ENCODE measurements around the gene CFLAR. TPM values are rescaled to one million over a fixed set of nuclear protein-coding genes. Genes with fewer than 3 reads are reported as not detected.
"Not testable (repeated sequence)": the region's sequence is repeated elsewhere in the genome, so short reads cannot be mapped to it uniquely, and the experiment has no call there.

The CFLAR gene
- total RNA-seq, 3 donors from 2014 or later (not counting 1 experiment from before 2014, with no cell fraction given): 415 to 542 (median 445) TPM

DNA sequence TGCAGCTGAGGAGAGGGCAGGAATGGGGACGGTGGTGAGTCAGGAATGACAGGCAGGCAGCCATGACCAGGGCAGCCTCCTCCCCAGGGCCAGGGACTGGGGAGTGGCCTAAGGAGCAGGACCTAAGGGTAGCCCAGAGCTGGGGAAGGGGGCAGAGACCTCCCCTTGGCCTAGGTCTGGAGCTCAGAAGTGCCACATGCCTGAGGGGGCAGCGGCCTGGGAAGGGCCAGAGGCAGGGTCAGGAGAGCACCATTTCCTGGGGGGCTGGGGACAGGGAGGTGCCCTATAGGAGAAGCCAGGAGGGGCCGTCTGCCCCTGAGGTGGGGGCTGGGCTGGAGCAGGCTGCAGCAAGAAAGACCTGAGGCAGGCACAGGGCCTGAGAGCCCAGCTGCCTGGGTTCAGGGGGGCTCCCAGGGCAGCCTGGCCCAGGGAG lies 20.9 kb downstream of the CFLAR start:
- Histone ChIP-seq H3K4me1 (ENCODE audit: control insufficient read depth, insufficient read depth, low read length) (peaks cover 16% of the 10 kb centered on the region), H3K4me3 (ENCODE audit: low read length) (no peak overlapping the region), H3K27me3 (ENCODE audit: control insufficient read depth, insufficient read depth, low read length) (no peaks in the 10 kb centered on the region), H3K9me3 (ENCODE audit: control insufficient read depth, insufficient read depth, low read length) (no peaks in the 10 kb centered on the region), H3K27ac (ENCODE audit: low read length) (no peak overlapping the region), H3K36me3 (ENCODE audit: control insufficient read depth, insufficient read depth, low read length) (peaks cover 80% of the 10 kb centered on the region)
- ATAC-seq (no peak), DNase-seq (no peak)
- TF ChIP-seq, protein P1, sequence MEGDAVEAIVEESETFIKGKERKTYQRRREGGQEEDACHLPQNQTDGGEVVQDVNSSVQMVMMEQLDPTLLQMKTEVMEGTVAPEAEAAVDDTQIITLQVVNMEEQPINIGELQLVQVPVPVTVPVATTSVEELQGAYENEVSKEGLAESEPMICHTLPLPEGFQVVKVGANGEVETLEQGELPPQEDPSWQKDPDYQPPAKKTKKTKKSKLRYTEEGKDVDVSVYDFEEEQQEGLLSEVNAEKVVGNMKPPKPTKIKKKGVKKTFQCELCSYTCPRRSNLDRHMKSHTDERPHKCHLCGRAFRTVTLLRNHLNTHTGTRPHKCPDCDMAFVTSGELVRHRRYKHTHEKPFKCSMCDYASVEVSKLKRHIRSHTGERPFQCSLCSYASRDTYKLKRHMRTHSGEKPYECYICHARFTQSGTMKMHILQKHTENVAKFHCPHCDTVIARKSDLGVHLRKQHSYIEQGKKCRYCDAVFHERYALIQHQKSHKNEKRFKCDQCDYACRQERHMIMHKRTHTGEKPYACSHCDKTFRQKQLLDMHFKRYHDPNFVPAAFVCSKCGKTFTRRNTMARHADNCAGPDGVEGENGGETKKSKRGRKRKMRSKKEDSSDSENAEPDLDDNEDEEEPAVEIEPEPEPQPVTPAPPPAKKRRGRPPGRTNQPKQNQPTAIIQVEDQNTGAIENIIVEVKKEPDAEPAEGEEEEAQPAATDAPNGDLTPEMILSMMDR (IDR thresholded peaks at IDR 0.05): no peak
- peaks cover 43 to 53% of the 10 kb centered on the region in 2 donors for H3K4me1 Mint-ChIP-seq
- peak overlapping the region; percentile 78 to 79 for H3K27ac Mint-ChIP-seq
- peaks cover 27% of the 10 kb centered on the region for H3K36me3 Mint-ChIP-seq
- H3K4me3 Mint-ChIP-seq: peak overlapping the region; percentile 17
- H3K9me3 Mint-ChIP-seq: no peaks in the 10 kb centered on the region
- WGBS (ENCODE audit: insufficient coverage): 89% methylated on average over 3 of the region's 3 CpGs
- intact Hi-C loops (cut with micrococcal nuclease): no loop called here
- no peaks in the 10 kb centered on the region for H3K27me3 Mint-ChIP-seq (ENCODE audit: low read depth in 2 of 2)

- Mint-ChIP-seq H3K27ac (peak overlapping the region; percentile 75 to 79), H3K4me1 (peaks cover 35 to 44% of the 10 kb centered on the region in 2 donors), H3K36me3 (peaks cover 23% of the 10 kb centered on the region), H3K9me3 (no peaks in the 10 kb centered on the region), H3K4me3 (no peak overlapping the region), H3K27me3 (ENCODE audit: low read depth in 2 of 2) (no peaks in the 10 kb centered on the region)
- Histone ChIP-seq H3K9me3 (ENCODE audit: control insufficient read depth, insufficient read depth, low read length) (no peaks in the 10 kb centered on the region), H3K4me1 (ENCODE audit: control insufficient read depth, insufficient read depth, low read length) (peaks cover 10% of the 10 kb centered on the region), H3K36me3 (ENCODE audit: control insufficient read depth, insufficient read depth, low read length) (peaks cover 82% of the 10 kb centered on the region), H3K4me3 (ENCODE audit: low read length) (no peak overlapping the region), H3K27ac (ENCODE audit: low read length) (no peak overlapping the region), H3K27me3 (ENCODE audit: control insufficient read depth, insufficient read depth, low read length) (no peaks in the 10 kb centered on the region)
- 96% methylated on average over 28 of the region's 28 CpGs for WGBS (ENCODE audit: insufficient coverage)
- DNase-seq: no peak
- peak in 1 of 3 donors; percentile 15 for ATAC-seq
- TF ChIP-seq, protein P1 (IDR thresholded peaks at IDR 0.05): no peak
- intact Hi-C loops (cut with micrococcal nuclease): no loop called here
Measured at GRCh38 chr2:201137505-201138400, 21.8 kb downstream of the CFLAR start.

DNA sequence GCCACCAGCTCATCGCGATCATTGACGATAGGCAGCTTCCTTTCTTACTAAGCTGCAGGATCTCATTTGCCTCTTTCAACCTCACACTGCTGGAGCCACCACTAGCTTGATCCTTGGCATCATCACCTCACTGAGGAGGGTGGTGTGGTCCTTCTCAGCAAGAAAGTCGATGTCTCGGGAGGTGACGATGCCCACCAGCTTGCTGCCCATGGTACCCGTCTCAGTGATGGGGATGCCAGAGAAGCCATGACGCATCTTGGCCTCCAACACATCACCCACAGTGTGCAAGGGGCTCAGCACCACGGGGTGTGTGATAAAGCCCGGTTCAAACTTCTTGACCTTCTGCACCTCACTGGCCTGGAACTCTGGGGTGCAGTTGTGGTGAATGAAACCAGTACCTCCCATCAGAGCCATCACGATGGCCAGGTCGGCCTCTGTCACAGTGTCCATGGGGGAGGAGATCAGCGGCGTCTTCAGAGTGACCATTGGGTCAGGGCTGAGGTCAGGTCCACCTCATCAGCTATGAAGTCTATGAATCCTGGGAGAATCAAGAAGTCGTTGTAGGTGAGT lies 22.5 kb downstream of the CFLAR start:
- peaks cover 16% of the 10 kb centered on the region for H3K36me3 Mint-ChIP-seq
- Histone ChIP-seq H3K36me3 (ENCODE audit: control insufficient read depth, insufficient read depth, low read length) (peaks cover 82% of the 10 kb centered on the region), H3K4me1 (ENCODE audit: control insufficient read depth, insufficient read depth, low read length) (peaks cover 3% of the 10 kb centered on the region), H3K9me3 (ENCODE audit: control insufficient read depth, insufficient read depth, low read length) (no peaks in the 10 kb centered on the region), H3K27ac (ENCODE audit: low read length) (no peak overlapping the region), H3K27me3 (ENCODE audit: control insufficient read depth, insufficient read depth, low read length) (no peaks in the 10 kb centered on the region), H3K4me3 (ENCODE audit: low read length) (no peak overlapping the region)
- TF ChIP-seq, protein P1 (IDR thresholded peaks at IDR 0.05): no peak
- ATAC-seq (no peak), DNase-seq (no peak)
- no peak overlapping the region for H3K4me3 Mint-ChIP-seq
- intact Hi-C loops (cut with micrococcal nuclease): no loop called here
- WGBS (ENCODE audit: insufficient coverage): 94% methylated on average over 15 of the region's 15 CpGs
- H3K4me1 Mint-ChIP-seq: peaks cover 27 to 37% of the 10 kb centered on the region in 2 donors
- H3K27me3 Mint-ChIP-seq (ENCODE audit: low read depth in 2 of 2): no peaks in the 10 kb centered on the region
- H3K27ac Mint-ChIP-seq: peak overlapping the region; percentile 29 to 75
- H3K9me3 Mint-ChIP-seq: no peaks in the 10 kb centered on the region

- H3K27ac ChIP-seq (ENCODE audit: low read length); DNase-seq; H3K27me3 Mint-ChIP-seq (ENCODE audit: low read depth in 2 of 2); H3K9me3 ChIP-seq (ENCODE audit: control insufficient read depth, insufficient read depth, low read length); H3K27me3 ChIP-seq (ENCODE audit: control insufficient read depth, insufficient read depth, low read length); H3K9me3 Mint-ChIP-seq; intact Hi-C loops (cut with micrococcal nuclease); H3K4me3 Mint-ChIP-seq; H3K4me3 ChIP-seq (ENCODE audit: low read length); ATAC-seq; H3K4me1 ChIP-seq (ENCODE audit: control insufficient read depth, insufficient read depth, low read length): not testable (repeated sequence)
- peak overlapping the region; percentile 29 to 75 for H3K27ac Mint-ChIP-seq
- 84% methylated on average over 9 of the region's 14 CpGs for WGBS (ENCODE audit: insufficient coverage)
- peaks cover 16% of the 10 kb centered on the region for H3K36me3 Mint-ChIP-seq
- peaks cover 27 to 36% of the 10 kb centered on the region in 2 donors for H3K4me1 Mint-ChIP-seq
- H3K36me3 ChIP-seq (ENCODE audit: control insufficient read depth, insufficient read depth, low read length): peaks cover 87% of the 10 kb centered on the region
Measured at GRCh38 chr2:201138986-201139781, 23.2 kb downstream of the CFLAR start.

All from natural killer cell (primary cell).